Measurements from ENCODE around the gene KCNK15.

DNA sequence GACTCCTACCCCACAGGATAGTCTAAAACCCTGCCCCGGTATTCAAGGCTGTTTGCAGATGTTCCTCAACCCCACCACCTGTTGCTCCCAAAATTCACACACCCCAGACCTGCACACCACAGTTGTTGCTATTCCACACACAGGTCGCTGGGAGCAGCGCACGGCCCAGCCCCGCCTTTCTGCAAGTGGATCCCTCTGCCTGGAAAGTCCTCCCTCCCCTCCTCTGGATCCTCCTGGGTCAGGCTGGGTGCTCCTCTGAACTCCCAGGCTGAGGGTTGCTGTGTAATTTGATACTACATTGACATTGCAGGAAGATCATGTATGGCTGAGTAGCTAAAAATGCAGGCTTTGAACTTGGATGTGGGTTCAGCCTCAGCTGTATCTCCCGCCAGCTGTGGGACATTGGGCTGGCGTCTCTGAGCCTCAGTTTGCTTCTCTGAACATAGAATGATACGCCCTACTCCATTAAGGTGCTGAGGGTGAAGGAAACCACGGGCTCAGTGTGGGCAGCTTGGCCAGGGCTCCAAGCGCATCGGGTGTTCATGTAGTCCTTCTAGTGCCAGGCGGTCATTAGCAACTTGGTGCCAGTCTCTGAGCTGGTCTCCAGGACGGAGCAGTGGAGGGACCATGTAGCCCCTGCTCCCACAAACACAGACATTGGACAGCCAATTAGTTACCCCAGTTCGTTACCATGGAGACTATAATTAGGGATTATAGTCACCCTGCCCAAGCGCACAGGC is 44.4 kb upstream of the KCNK15 start:
- no peak for TF ChIP-seq EZH2phosphoT487 (IDR thresholded peaks at IDR 0.05; ENCODE audit: low read depth)
- TF ChIP-seq, protein P1, sequence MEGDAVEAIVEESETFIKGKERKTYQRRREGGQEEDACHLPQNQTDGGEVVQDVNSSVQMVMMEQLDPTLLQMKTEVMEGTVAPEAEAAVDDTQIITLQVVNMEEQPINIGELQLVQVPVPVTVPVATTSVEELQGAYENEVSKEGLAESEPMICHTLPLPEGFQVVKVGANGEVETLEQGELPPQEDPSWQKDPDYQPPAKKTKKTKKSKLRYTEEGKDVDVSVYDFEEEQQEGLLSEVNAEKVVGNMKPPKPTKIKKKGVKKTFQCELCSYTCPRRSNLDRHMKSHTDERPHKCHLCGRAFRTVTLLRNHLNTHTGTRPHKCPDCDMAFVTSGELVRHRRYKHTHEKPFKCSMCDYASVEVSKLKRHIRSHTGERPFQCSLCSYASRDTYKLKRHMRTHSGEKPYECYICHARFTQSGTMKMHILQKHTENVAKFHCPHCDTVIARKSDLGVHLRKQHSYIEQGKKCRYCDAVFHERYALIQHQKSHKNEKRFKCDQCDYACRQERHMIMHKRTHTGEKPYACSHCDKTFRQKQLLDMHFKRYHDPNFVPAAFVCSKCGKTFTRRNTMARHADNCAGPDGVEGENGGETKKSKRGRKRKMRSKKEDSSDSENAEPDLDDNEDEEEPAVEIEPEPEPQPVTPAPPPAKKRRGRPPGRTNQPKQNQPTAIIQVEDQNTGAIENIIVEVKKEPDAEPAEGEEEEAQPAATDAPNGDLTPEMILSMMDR (IDR thresholded peaks at IDR 0.05; ENCODE audit: low read depth, low read length), result no peak

Data from OCI-LY3 (cell line).